GM12878 (cell line): ENCODE results near the gene MARCHF6. TPM values are rescaled to one million over a fixed set of nuclear protein-coding genes. Genes with fewer than 3 reads are reported as not detected.

Source experiments
- ATAC-seq: fragments of 200-7000 bp; cut with Tn5 transposase; 3 replicates; pipeline ENCODE4 v1.9.1; 2020; ENCODE audit warnings: mild to moderate bottlenecking, moderate library complexity
- BruUV-seq: library from RNA; stranded (reverse); fragments of 400-500 nt; replicated peaks from 2 replicates; lab custom pipeline; 2021; lab: Mats Ljungman, UMichigan
- CTCF ChIA-PET: fragments of 300-600 bp; sonication (Branson Sonifier 250); formaldehyde crosslinking; extraction: SDS; loops from one replicate; lab custom pipeline; 2021; ENCODE audit warnings: inconsistent platforms; lab: Yijun Ruan, JAX
- POLR2A ChIA-PET: fragments of 350-600 bp; formaldehyde crosslinking; extraction: SDS; loops from one replicate; lab custom pipeline; 2021; ENCODE audit warnings: inconsistent platforms; lab: Charles Lee
- RAD21 ChIA-PET: fragments of 300-600 bp; sonication (Branson Sonifier 250); formaldehyde crosslinking; loops from one replicate; lab custom pipeline; 2023; ENCODE audit warnings: antibody characterized with exemption; ENCODE audit not compliant: unreplicated experiment; lab: Charles Lee
- SMC1A ChIA-PET: fragments of 300-600 bp; sonication (Branson Sonifier 250); formaldehyde crosslinking; loops from one replicate; lab custom pipeline; 2023; ENCODE audit not compliant: unreplicated experiment, uncharacterized antibody; lab: Charles Lee
- DNase-seq: peaks from one replicate; pipeline ENCODE4 v3.0.0-alpha.2; 2011; ENCODE audit warnings: low read depth, low spot score
- FAIRE-seq: peaks from 3 replicates; lab custom pipeline; 2011; peaks lifted over from hg19 to GRCh38; lab: Jason Lieb, UNC
- H2AFZ ChIP-seq: 2 replicates; pipeline ENCODE4 v1.6.0; 2011; ENCODE audit warnings: low read depth, low read length, control low read depth; ENCODE audit not compliant: control insufficient read depth
- H3K27ac ChIP-seq: 2 replicates; pipeline ENCODE4 v1.5.1; 2011; ENCODE audit warnings: control low read depth; ENCODE audit not compliant: control insufficient read depth, insufficient read depth
- H3K27me3 ChIP-seq, 2 experiments: replicated peaks in 1 of 2; 2 replicates each; pipeline versions ENCODE4 v1.6.0 to v1.6.1; 2011; ENCODE audit warnings: low read length in 1 of 2; ENCODE audit not compliant: control insufficient read depth in 2 of 2, insufficient read depth in 2 of 2
- H3K36me3 ChIP-seq, 2 experiments: 2 replicates each; pipeline ENCODE4 v1.5.1; 2011; ENCODE audit warnings: low read length in 1 of 2; ENCODE audit not compliant: control insufficient read depth in 2 of 2, insufficient read depth in 2 of 2
- H3K4me1 ChIP-seq: 2 replicates; pipeline ENCODE4 v1.6.1; 2011; ENCODE audit warnings: mild to moderate bottlenecking, low read length, moderate library complexity, mixed read lengths; ENCODE audit not compliant: control insufficient read depth, insufficient read depth
- H3K4me2 ChIP-seq: 2 replicates; pipeline ENCODE4 v1.6.0; 2011; ENCODE audit warnings: control low read depth; ENCODE audit not compliant: control insufficient read depth, insufficient read depth
- H3K4me3 ChIP-seq: fragments of 200-600 bp; sonication (generic); 2 replicates; pipeline ENCODE4 v1.5.1; 2016
- H3K79me2 ChIP-seq: 2 replicates; pipeline ENCODE4 v1.6.0; 2011; ENCODE audit warnings: low read length; ENCODE audit not compliant: control insufficient read depth, insufficient read depth
- H3K9ac ChIP-seq: 2 replicates; pipeline ENCODE4 v1.8.0; 2011; ENCODE audit warnings: low read length, control low read depth, mixed read lengths; ENCODE audit not compliant: control insufficient read depth, insufficient read depth
- H3K9me3 ChIP-seq: replicated peaks from 3 replicates; pipeline ENCODE4 v1.5.1; 2011; ENCODE audit warnings: mild to moderate bottlenecking, low read length; ENCODE audit not compliant: control insufficient read depth, insufficient read depth
- H4K20me1 ChIP-seq: 2 replicates; pipeline ENCODE4 v1.6.0; 2011; ENCODE audit not compliant: control insufficient read depth, insufficient read depth
- BHLHE40 ChIP-seq, 2 experiments: fragments of 450-650 bp in 1 of 2; IDR thresholded peaks; 2 replicates each; pipeline ENCODE4 v1.6.1; 2011 to 2017; ENCODE audit warnings: low read depth in 2 of 2, borderline replicate concordance in 1 of 2, improper control_type of control experiment in 1 of 2, low read length in 1 of 2, mild to moderate bottlenecking in 1 of 2
- CEBPZ ChIP-seq: fragments of 150-350 bp; IDR thresholded peaks from 2 replicates; pipeline ENCODE4 v1.6.1; 2016; ENCODE audit warnings: low read depth, low read length
- CREB1 ChIP-seq: IDR thresholded peaks from 2 replicates; pipeline ENCODE4 v1.6.1; 2012; ENCODE audit warnings: low read depth, mild to moderate bottlenecking, inconsistent platforms
- EP300 ChIP-seq, 2 experiments: fragments of 150-350 bp in 1 of 2; IDR thresholded peaks; 2 replicates each; pipeline ENCODE4 v1.6.1; 2011 to 2012; ENCODE audit warnings: low read depth in 2 of 2, low read length in 2 of 2, borderline replicate concordance in 1 of 2, improper control_type of control experiment in 1 of 2, inconsistent platforms in 1 of 2; ENCODE audit not compliant: control insufficient read depth in 1 of 2
- FOS ChIP-seq: IDR thresholded peaks from 3 replicates; pipeline ENCODE4 v1.6.1; 2011; ENCODE audit warnings: borderline replicate concordance; ENCODE audit not compliant: insufficient read length; ENCODE audit errors: extremely low read depth
- HDGF ChIP-seq: fragments of 450-650 bp; IDR thresholded peaks from 2 replicates; pipeline ENCODE4 v1.6.1; 2016; ENCODE audit warnings: antibody characterized with exemption
- KLF5 ChIP-seq: fragments of 450-650 bp; IDR thresholded peaks from 2 replicates; pipeline ENCODE4 v1.6.1; 2014; ENCODE audit warnings: mild to moderate bottlenecking; ENCODE audit not compliant: partially characterized antibody
- RAD51 ChIP-seq: fragments of 450-650 bp; IDR thresholded peaks from 2 replicates; pipeline ENCODE4 v1.6.1; 2016; ENCODE audit warnings: moderate library complexity, mild to moderate bottlenecking, inconsistent platforms
- RELA ChIP-seq: fragments of 450-650 bp; IDR thresholded peaks from 2 replicates; pipeline ENCODE4 v1.8.0; 2014; ENCODE audit warnings: borderline replicate concordance; ENCODE audit not compliant: partially characterized antibody
- SMC3 ChIP-seq: IDR thresholded peaks from 2 replicates; pipeline ENCODE4 v1.6.1; 2011; ENCODE audit warnings: low read length, improper control_type of control experiment, borderline replicate concordance
- TCF3 ChIP-seq: IDR thresholded peaks from 2 replicates; pipeline ENCODE4 v1.6.1; 2012; ENCODE audit warnings: low read depth, mild to moderate bottlenecking, low read length, borderline replicate concordance; ENCODE audit not compliant: insufficient read depth
- WGBS: methylation state at CpG from one replicate; pipeline ENCODE4 v1.1.6; 2016; ENCODE audit warnings: low lambda C conversion rate; ENCODE audit not compliant: insufficient replicate concordance, insufficient coverage; ENCODE audit errors: missing lambda C conversion rate; 5-methylcytosine and 5-hydroxymethylcytosine counted together
- in situ Hi-C: fragments of 300-500 bp; cut with MboI; formaldehyde crosslinking; loops from 9 replicates; pipeline ENCODE4 v1.14.3; 2018; ENCODE audit warnings: mixed read lengths
- intact Hi-C: fragments of 100-400 bp; cut with micrococcal nuclease; formaldehyde crosslinking; loops from one replicate; pipeline ENCODE4 v1.14.2; 2022; ENCODE audit not compliant: unreplicated experiment
- polyA plus RNA-seq, 11 experiments: library from polyadenylated mRNA; depleted of rRNA in 4 of 11; unstranded in 6 of 11; stranded (reverse) in 5 of 11; fragments of >200 nt; fragmentation: Nextera tagmentation in 4 of 11; fragmentation: Illumina TruSeq in 1 of 11; extraction: Ambion mirVana in 4 of 11; extraction: Trizol in 1 of 11; gene quantifications; 1 replicate in 1 of 11; 2 replicates in 10 of 11; pipeline versions ENCODE4 v1.2.1 to v1.2.3, GENCODE V29; 2011 to 2016; ENCODE audit warnings: inconsistent platforms in 2 of 11, missing spikeins in 2 of 11, low read depth in 1 of 11
- total RNA-seq, 4 experiments: library from RNA; depleted of rRNA in 3 of 4; stranded (reverse); fragments of >200 nt in 3 of 4; fragmentation: Illumina TruSeq in 1 of 4; extraction: Trizol in 1 of 4; gene quantifications; 2 replicates each; pipeline versions ENCODE4 v1.2.1 to v1.2.3, GENCODE V29; 2013 to 2021
- TF ChIP-seq, protein P1 (sequence below): fragments of 450-650 bp; IDR thresholded peaks from 2 replicates; pipeline ENCODE4 v1.6.1; 2017; ENCODE audit warnings: low read depth, mild to moderate bottlenecking, moderate library complexity

Gene MARCHF6
- total and polyA plus RNA-seq, 10 of the 15 experiments (the other 5 are each of a cell fraction or from before 2014, with no cell fraction given): 39.1 to 172 (median 61.0) TPM

- Histone ChIP-seq H3K4me1 (no peaks in the 10 kb centered on the region), H3K36me3 (peaks cover 1 to 35% of the 10 kb centered on the region in 2 experiments), H3K27me3 (no peaks in the 10 kb centered on the region), H3K9ac (no peak overlapping the region), H4K20me1 (no peaks in the 10 kb centered on the region), H3K4me3 (no peak overlapping the region), H2AFZ (no peak overlapping the region), H3K27ac (no peak overlapping the region), H3K79me2 (peaks cover 2% of the 10 kb centered on the region), H3K9me3 (no peaks in the 10 kb centered on the region; the same call in 1 of the 3 replicates), H3K4me2 (no peak overlapping the region)
- no peak for FAIRE-seq
- 97% methylated on average over 3 of the region's 3 CpGs for WGBS
- POLR2A ChIA-PET: no interaction called here
- no peak for ATAC-seq
- no TSS peak for BruUV-seq
- SMC1A ChIA-PET: no interaction called here
- in situ Hi-C loops (no loop called here), intact Hi-C loops (no loop called here)
- no peak for DNase-seq
- RAD21 ChIA-PET: no interaction called here
- no peak for TF ChIP-seq EP300 (IDR thresholded peaks at IDR 0.05; ENCODE audit: borderline replicate concordance in 1 of 2, control insufficient read depth in 1 of 2, low read depth in 2 of 2, low read length in 2 of 2)
- no peak for TF ChIP-seq FOS
- no peak for TF ChIP-seq CREB1
- TF ChIP-seq HDGF: no peak
- TF ChIP-seq CEBPZ: no peak
- no peak for TF ChIP-seq KLF5
- no peak for TF ChIP-seq TCF3
- no peak for TF ChIP-seq RAD51
- TF ChIP-seq BHLHE40 (IDR thresholded peaks at IDR 0.05; ENCODE audit: borderline replicate concordance in 1 of 2, low read depth in 2 of 2, low read length in 1 of 2): no peak
- TF ChIP-seq RELA: no peak
- TF ChIP-seq, protein P1, sequence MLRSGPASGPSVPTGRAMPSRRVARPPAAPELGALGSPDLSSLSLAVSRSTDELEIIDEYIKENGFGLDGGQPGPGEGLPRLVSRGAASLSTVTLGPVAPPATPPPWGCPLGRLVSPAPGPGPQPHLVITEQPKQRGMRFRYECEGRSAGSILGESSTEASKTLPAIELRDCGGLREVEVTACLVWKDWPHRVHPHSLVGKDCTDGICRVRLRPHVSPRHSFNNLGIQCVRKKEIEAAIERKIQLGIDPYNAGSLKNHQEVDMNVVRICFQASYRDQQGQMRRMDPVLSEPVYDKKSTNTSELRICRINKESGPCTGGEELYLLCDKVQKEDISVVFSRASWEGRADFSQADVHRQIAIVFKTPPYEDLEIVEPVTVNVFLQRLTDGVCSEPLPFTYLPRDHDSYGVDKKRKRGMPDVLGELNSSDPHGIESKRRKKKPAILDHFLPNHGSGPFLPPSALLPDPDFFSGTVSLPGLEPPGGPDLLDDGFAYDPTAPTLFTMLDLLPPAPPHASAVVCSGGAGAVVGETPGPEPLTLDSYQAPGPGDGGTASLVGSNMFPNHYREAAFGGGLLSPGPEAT: no peak
- no peak for TF ChIP-seq SMC3
- CTCF ChIA-PET: interaction anchor here (1.2 to 1.4 kb wide), 2 partner anchors 28 to 100 kb away, joined by 3 to 5 read pairs; no protein-coding TSS in a partner anchor
These were observed 31.0 kb downstream of the MARCHF6 start for GRCh38 chr5:10384483-10384882.
